Measurements from ENCODE around the gene GNG10.

DNA sequence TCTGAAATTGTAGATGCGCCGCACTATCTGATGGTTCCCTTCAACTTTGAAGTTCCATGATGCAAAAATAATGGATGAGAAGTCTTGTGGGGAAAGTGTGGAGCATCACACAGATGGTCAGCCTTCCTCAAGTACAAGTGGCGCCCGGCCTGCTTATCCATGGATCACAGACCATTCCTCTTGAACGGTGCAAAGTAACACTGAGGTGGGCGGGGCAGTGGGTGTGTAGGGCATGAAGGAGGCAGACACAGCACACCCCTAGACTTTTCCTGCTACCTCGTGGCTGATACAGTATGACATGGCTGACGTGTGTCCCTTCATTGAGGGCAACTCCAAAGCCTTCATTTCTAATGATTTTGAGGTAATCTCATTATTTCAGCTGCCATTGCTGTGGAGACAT lies 2.5 kb upstream of the GNG10 start:
- TF ChIP-seq, protein P1, sequence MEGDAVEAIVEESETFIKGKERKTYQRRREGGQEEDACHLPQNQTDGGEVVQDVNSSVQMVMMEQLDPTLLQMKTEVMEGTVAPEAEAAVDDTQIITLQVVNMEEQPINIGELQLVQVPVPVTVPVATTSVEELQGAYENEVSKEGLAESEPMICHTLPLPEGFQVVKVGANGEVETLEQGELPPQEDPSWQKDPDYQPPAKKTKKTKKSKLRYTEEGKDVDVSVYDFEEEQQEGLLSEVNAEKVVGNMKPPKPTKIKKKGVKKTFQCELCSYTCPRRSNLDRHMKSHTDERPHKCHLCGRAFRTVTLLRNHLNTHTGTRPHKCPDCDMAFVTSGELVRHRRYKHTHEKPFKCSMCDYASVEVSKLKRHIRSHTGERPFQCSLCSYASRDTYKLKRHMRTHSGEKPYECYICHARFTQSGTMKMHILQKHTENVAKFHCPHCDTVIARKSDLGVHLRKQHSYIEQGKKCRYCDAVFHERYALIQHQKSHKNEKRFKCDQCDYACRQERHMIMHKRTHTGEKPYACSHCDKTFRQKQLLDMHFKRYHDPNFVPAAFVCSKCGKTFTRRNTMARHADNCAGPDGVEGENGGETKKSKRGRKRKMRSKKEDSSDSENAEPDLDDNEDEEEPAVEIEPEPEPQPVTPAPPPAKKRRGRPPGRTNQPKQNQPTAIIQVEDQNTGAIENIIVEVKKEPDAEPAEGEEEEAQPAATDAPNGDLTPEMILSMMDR (conservative IDR thresholded peaks at IDR 0.05; ENCODE audit: low read length) = no peak
- TF ChIP-seq EZH2phosphoT487 (IDR thresholded peaks at IDR 0.05; ENCODE audit: borderline replicate concordance, low read depth, low read length) = no peak
